ENCODE data around the gene CNKSR1. TPM values are rescaled to one million over a fixed set of nuclear protein-coding genes. Genes with fewer than 3 reads are reported as not detected.
A peak's percentile ranks its signal among the peaks of the same experiment; 100 is the strongest.

Gene CNKSR1
- polyA plus RNA-seq, 3 donors = 9.0 to 11.7 (median 10.3) TPM

DNA sequence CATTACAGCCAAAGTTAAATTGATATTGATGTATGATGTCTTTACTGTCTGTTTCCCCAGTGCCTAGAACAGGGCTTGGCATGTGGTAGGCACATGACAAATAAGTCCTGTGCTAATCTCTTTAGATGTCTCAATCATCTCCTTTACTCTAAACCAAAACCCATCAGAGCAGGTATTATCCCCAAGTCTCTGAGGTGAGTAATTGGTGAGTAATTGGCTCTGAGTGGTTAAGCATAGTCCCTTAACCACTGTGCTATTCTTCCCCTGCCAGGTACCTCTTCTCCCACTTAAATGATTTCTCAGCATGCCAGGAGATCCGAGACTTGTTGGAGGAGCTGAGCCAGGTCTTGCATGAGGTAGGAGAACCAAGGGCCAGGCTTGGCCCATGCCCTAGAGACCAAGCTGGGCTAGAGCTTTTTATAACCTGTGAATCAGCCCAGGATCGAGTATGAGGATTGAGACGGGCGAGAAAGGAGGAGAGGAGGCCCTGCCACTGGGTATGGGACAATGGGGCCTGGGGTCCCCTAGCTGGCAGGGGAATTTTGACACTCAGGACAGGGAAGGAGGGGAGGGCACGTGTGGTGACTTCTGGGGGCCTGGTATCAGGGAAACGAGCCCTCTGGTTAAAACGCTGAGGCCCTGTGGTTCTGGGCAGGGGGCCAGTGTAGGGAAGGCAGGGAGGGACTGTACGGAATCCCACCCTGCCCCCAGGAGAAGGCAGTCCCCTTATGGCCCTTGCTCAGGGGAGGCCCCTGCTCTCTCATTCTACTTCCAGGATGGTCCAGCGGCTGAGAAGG lies 4.5 kb downstream of the CNKSR1 start:
- DNase-seq (ENCODE audit: low read depth in 3 of 3, low spot score in 2 of 3) = no peak

DNA sequence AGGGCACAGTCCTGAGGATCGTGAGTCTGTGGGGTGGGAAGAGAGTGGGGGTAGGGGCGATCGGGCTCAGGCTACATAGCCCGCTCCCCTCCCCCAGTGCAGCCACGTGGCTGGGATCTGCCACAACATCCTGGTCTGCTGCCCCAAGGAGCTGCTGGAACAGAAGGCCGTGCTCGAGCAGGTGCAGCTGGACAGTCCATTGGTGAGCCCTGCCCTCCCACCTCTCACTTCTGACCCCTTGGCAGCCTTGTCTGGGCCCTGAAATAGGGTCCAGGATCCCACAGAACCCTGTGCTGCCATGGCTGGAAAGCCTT lies 5.0 kb downstream of the CNKSR1 start:
- DNase-seq (ENCODE audit: low read depth in 3 of 3, low spot score in 2 of 3) = no peak

DNA sequence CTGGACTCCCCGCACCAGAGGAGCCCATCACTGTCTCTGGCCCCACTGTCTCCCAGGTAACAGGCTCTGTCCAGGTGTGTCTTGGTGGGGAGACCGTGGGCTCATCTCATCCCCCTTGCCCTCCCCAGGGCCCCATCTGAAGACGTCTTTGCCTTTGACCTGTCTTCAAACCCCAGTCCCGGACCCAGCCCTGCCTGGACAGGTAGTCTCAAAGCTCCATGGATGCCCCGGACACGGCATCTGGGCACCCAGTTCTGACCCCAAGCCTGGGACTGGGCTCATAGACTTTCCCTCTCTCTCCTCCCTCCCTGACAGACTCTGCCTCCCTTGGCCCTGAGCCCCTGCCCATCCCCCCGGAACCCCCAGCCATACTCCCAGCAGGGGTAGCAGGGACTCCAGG lies 6.8 kb downstream of the CNKSR1 start:
- no peak for DNase-seq (ENCODE audit: low read depth in 3 of 3, low spot score in 2 of 3)

DNA sequence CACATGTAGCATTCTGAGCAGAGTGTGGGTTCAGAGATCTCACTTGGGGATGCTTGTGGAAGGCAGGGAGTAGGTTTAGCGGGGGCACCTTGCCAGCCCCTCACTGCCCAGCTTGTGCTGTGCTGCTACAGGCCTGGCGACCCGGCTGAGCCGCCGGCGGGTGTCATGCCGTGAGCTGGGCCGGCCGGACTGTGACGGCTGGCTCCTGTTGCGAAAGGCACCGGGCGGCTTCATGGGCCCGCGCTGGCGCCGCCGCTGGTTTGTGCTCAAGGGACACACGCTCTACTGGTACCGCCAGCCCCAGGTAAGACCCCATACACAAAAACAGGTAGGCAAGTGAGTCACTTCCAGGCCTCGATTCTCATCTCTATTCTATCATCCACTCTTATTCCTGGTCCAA lies 7.6 kb downstream of the CNKSR1 start:
- no peak for DNase-seq (ENCODE audit: low read depth in 3 of 3, low spot score in 2 of 3)

DNA sequence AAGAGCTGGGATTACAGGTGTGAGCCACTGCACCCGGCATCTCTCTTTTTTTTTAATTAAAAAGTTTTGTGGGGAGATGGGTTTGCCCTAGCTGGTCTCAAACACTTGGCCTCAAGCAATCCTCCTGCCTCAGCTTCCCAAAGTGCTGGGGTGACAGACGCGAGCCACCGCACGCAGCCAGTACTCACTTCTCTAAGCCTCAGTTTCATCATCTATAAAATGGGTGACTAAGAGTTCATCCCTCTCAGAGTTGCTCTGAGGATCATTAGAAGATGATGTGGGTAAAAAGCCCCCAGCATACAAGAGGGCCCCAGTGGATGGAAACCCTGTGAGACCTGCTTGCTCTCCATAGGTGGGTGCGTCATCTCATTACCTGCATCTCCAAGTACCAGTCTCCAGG lies 10.6 kb downstream of the CNKSR1 start:
- no peak for DNase-seq (ENCODE audit: low read depth in 3 of 3, low spot score in 2 of 3)

DNA sequence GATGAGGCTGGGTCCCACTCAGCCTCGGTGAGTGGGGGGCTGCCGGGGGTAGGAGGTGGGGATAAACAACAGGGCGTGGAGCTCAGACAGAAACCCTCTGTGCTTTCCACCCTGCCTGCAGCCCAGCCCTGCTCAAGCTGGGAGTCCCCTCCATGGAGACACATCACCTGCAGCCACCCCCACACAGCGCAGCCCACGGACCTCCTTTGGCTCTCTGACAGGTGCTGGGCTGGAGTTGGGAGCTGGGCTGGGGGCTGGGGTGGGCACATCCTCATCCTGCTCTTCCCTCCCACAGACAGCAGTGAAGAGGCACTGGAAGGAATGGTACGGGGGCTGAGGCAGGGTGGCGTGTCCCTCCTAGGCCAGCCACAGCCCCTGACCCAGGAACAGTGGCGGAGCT lies 11.2 kb downstream of the CNKSR1 start:
- DNase-seq (ENCODE audit: low read depth in 3 of 3, low spot score in 2 of 3) = no peak

DNA sequence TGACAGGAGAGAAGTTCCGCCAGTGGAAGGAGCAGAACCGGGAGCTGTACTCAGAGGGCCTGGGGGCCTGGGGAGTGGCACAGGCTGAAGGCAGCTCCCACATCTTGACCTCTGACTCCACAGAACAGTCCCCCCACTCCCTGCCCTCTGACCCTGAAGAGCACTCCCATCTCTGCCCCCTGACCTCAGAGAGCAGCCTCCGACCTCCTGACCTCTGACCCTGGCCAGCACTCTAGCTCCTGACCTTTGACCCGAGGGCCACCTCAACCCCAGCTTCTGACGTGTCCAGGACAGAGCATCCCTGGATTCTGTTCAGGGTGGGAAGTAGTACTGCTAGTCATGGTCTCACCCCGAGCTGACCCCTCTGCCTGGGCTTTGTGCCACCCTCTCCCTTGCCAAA lies 12.0 kb downstream of the CNKSR1 start:
- DNase-seq (ENCODE audit: low read depth in 3 of 3, low spot score in 2 of 3) = no peak

DNA sequence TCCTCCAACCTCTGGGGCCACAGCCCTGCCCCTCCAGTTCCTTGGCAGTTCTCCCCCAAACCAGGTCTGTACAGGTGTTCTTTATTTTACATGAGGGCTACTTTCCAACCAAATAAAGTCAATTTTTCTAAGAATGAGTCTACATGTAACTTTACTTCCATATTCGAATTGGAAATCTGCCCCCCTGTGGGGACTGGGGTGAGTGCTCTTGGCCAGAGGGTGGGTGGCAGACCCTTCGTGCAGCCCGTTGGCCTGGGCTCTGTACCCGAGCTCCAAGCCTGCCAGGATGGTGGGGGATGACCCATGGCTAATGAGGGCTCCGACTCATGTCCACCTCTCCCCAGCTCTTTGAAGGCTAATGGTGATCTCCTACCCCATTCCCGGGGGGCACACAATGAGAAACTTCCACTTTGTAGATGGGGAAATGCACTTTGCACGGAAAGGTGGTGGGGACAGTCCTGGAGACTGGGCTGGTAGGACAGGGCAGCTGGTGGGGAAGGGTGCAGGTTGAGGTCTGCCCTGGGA lies 12.5 kb downstream of the CNKSR1 start:
- DNase-seq (ENCODE audit: low read depth in 3 of 3, low spot score in 2 of 3) = no peak

DNA sequence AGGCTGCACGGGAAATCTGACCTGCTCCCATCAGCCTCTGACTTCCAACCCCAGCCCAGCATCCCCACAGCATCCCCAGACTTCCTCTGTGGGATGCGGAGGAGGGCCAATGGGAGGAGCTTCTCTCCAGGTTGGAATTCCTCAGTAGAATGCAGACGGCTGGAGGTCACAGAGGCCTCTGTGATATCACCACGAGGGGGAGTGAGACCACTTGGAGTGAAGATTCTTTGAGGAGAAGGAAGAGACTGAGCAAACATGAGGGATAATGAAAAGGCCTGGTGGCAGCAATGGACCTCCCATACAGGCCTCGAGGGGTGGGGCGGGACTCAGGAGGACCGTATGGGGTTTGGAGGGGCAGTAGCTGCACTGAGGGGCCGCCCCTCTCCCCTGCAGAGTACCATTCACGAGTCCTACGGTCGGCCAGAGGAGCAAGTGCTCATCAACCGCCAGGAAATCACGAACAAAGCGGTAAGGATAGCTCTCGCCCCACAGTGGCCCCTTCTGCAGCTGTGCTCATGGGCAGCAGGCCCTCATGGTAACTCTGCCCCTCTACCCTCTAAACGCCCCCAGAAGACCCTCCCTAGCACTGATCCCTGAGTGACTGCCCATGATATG lies 13.2 kb downstream of the CNKSR1 start, which contains the start of gene CATSPER4:
Gene CATSPER4 (plus strand): TSS at position 230 of the 615 bp plus-strand sequence. CDS start 26 bp downstream, at position 256.
- DNase-seq (ENCODE audit: low read depth in 3 of 3, low spot score in 2 of 3) = peak in 1 of 3 donors; percentile 41

DNA sequence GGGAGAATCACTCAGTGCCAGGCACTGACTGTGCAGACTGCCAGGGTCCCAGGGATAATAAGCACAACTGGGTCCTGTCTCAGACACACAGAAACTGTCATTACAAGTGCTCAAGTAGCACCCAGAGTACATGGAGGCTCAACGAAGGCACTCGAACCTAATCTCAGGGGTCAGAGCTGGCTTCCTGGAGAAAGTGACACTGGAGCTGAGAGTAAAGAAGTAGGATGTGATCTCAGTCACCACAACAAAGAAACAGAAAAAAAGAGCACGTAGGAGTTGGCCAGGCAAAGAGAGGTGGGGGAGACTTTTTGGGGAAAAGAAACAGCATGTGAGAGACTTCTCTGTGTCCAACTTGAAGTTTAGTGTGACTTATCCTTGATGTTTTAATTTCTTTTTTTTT lies 14.4 kb downstream of the CNKSR1 start:
- DNase-seq (ENCODE audit: low read depth in 3 of 3, low spot score in 2 of 3) = no peak

DNA sequence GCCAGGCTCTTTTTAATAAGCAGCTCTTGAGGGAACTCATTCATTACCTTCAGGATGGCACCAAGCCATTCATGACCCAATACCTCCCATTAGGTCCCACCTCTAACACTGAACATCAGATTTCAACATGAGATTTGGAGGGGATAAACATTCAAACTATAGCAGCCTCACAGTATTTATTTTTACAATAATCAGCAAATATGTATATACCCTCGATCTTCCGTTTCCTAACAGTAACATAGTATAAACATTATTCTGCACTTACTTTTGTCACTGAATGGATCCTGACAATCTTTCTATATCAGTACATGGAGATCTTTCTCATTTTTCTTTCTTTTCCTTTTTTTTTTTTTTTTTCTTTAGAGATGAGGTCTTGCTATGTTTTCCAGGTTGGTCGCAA lies 18.5 kb downstream of the CNKSR1 start:
- no peak for DNase-seq (ENCODE audit: low read depth in 3 of 3, low spot score in 2 of 3)

DNA sequence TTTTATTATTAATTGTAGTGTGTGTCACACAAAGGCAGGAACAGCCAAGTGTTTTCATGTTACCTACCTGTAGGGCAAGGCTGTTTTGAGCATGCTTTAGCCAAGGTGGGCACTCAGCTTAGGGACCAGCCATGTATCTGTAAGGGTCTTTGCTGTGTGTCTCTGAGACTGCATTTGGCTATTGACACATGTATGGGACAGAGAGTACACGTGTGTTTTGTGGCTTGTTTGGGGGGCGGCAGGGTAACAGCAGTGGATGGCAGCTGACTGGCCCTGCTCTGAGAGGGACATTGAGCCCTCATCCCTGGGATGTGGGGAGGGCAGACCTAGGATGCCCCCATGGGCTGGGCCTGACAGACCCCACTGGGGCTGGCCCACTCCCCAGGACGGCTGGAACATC lies 20.0 kb downstream of the CNKSR1 start:
- no peak for DNase-seq (ENCODE audit: low read depth in 3 of 3, low spot score in 2 of 3)

DNA sequence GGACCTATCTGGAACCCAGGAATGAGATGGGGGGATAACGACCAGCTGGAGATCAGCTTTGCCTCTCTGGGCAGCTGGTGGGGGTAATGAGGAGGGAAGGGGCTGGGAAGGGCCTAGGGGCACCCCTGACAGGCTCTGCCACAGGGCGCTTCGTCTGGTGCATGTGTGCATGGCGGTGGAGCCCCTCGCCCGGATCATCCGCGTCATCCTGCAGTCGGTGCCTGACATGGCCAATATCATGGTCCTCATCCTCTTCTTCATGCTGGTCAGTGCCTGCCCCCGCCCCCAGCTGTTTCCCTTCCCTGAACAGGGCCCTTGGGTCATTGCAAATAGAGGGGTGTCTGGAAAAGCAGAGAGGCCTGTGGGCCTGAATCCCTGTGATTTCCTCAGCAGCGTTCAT lies 20.5 kb downstream of the CNKSR1 start:
- no peak for DNase-seq (ENCODE audit: low read depth in 3 of 3, low spot score in 2 of 3)

DNA sequence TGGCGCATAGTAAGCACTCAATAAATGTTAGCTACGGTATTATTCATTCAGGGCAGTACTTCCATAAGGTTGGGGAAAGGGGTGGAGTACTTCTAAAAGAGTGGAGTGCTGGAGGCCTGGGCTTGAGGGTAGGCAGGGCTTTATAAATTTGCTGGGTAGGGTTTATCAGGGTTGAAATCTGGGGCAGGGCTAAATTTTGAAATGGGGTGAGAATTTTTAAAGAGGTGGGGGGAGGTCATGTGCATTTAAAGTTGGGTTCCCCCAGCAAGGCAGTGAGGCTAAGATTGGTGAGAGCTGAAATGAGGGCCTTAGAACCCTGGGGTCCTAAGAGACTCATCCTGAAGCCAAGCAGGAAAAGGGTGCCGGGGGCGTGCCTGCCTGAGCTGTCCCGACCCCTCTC lies 23.1 kb downstream of the CNKSR1 start:
- DNase-seq (ENCODE audit: low read depth in 3 of 3, low spot score in 2 of 3) = no peak

DNA sequence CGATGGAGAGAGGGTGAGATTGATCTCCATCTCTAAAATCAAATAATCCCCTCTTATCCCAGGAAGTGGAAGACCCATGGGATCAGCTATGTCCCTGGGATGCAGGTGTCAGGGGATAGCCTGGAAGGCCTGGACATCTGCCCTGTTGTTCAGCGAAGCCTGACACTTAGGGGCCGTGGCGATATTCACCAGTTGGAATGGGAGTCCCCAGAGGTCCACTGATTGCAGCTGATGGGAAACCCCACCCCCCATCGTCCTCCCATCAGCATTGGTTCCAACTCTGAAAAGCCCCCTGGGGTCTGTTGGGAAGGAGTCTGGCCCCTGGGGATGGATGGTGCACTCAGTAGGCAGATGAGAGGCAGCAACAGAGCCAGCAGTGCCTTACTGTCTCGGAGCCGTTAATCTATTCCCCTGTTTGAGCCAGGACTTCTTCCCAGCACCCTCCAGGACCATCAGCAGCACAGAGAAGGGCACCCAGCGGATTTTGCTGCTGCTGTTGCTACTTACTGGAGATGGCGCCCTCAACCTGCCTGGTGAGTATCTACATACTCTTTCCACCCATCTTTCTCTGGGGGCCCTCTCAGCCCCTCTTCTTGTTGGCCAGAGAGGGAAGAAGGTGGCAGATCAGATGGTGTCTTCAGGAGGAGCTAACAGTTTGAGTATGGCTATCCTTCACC lies 26.5 kb downstream of the CNKSR1 start:
- DNase-seq (ENCODE audit: low read depth in 3 of 3, low spot score in 2 of 3) = no peak

DNA sequence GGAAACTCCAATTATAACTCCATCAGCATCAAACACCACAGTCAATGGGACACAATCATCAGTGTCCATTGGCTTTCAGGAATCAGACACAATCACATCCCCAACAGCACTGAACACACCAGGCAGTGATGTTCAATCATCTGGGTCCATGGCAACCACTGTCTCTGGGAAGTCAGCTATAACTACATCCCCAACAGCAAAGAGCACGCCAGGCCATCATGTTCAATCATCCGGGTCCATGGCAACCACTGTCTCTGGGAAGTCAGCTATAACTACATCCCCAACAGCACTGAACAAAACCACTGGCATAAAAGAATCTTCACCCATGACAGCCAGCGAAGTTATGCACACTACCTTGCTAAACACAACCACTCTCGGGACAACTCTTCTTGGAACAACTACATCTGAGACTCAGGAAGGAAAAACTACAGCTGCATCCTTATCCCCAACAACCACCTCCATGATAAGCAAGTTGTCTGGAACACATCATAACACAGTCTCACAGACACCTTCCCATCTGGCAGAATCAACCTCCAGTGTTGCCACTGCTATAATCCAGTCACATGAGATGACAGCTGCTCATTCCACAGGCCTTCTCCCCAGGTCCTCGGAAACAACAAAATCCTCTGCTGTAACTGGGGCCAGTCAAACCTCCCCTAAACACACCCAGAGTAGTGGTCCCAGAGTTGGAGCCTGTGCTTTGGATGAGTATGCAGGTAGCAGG lies 33.0 kb downstream of the CNKSR1 start:
- DNase-seq (ENCODE audit: low read depth in 3 of 3, low spot score in 2 of 3) = no peak

DNA sequence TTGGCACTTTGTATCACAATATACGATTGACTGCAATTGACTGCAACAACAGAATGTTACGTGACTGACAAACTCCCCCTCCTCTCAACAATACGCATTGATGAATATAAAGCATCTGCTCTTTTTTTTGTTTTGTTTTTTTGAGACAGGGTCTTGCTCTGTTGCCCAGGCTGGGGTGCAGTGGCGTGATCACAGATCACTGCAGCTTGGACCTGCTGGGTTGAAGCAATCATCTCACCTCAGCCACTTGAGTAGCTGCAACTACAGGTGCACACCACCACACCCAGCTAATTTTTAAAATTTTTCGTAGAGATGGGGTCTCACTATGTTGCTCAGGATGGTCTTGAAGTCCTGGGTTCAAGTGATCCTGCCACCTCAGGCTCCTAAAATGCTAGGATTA lies 35.4 kb downstream of the CNKSR1 start:
- DNase-seq (ENCODE audit: low read depth in 3 of 3, low spot score in 2 of 3) = no peak

DNA sequence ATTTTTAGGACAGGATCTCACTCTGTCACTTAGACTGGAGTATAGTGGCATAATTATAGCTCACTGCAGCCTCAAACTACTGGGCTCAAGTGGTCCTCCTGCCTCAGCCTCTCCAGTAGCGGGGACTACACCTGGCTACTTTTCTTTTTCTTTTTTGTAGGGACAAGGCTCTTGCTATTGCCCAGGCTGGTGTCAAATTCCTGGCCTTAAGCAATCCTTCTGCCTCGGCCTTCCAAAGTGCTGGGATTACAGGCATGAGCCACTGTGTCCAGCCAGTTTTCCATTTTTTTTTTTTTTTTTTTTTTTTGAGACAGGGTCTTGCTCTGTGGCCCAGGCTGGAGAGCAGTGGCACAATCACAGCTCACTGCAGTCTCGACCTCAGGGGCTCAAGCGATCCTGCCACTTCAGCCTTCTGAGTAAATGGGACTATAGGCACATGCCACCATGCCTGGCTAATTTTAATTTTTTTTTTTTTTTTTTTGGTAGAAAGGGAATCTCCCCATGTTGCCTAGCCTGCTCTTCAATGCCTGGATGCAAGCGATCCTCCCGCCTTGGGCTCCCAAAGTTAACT lies 36.1 kb downstream of the CNKSR1 start:
- DNase-seq (ENCODE audit: low read depth in 3 of 3, low spot score in 2 of 3) = no peak

DNA sequence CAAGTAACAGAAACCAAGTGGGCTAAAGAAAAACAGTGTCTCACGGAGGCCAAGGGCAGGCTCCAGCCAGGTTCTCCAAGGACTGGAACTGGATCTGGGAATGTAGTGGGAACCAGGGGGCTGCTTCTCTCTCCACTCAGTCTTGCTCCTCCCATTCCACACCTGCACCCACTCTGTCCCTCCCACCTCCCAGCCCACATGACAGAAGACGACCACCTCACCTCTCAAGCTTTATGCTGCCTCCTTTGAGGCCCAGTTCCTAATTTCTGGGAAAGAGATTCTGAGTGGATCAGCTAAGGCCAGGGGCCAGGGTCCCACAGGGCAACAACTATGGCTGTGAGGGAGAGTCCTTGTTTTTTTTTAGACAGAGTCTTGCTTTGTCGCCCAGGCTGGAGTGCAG lies 38.0 kb downstream of the CNKSR1 start:
- DNase-seq (ENCODE audit: low read depth in 3 of 3, low spot score in 2 of 3) = no peak

DNA sequence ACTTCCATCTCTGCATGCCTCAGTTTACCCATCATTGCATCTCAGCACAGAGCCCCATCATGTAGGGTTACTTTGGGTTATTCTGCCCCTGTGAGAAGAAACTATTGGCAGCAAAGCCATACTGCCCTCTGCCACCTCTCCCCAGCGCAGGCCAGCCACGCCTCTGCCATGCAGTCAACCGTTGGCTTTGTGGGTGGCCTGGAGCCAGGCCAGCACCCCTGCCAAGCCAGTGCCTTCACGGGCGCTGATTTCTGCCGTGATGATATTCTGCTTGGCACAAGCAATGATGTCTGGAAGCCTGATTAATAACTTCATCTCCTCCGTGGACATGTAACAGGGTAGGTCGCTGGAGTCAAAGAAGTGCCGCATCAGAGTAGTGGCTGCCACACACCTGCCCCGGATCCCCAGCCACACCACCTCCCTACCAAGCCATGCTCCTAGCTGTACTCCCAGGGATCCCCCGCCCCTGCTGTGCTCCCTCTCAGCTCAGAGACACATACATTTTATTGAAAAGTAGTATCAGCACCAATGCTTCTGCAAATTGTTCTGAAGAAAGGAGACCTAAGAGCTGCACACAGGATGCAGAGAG lies 41.7 kb downstream of the CNKSR1 start:
- no peak for DNase-seq (ENCODE audit: low read depth in 3 of 3, low spot score in 2 of 3)

Data from right renal cortex interstitium (tissue), 3 donors.